Measurements from ENCODE around the gene G6PC3.

Gene G6PC3

GRCh38 chr17:44102849-44103622 lies 32.5 kb downstream of the G6PC3 start:
- DNase-seq (ENCODE audit: extremely low read depth, low read depth), result no peak

GRCh38 chr17:44105483-44105882 lies 34.9 kb downstream of the G6PC3 start:
- no peak for TF ChIP-seq CTCF (IDR thresholded peaks at IDR 0.05; ENCODE audit: low read depth, low read length)
- DNase-seq (ENCODE audit: extremely low read depth, low read depth), result no peak

More at GRCh38 chr17:44102849-44103622, 32.5 kb downstream of the G6PC3 start:
- TF ChIP-seq CTCF (IDR thresholded peaks at IDR 0.05; ENCODE audit: low read depth, low read length), result no peak

GRCh38 chr17:44105941-44106340 lies 35.4 kb downstream of the G6PC3 start:
- DNase-seq (ENCODE audit: extremely low read depth, low read depth), result no peak
- TF ChIP-seq CTCF (IDR thresholded peaks at IDR 0.05; ENCODE audit: low read depth, low read length), result no peak

- DNase-seq (ENCODE audit: extremely low read depth, low read depth), result no peak
- no peak for TF ChIP-seq CTCF (IDR thresholded peaks at IDR 0.05; ENCODE audit: low read depth, low read length)
These were observed 36.3 kb downstream of the G6PC3 start for GRCh38 chr17:44106801-44107200.

GRCh38 chr17:44108440-44109311 lies 38.1 kb downstream of the G6PC3 start:
- TF ChIP-seq CTCF (IDR thresholded peaks at IDR 0.05; ENCODE audit: low read depth, low read length), result no peak
- DNase-seq (ENCODE audit: extremely low read depth, low read depth), result peak; percentile 90

- TF ChIP-seq CTCF (IDR thresholded peaks at IDR 0.05; ENCODE audit: low read depth, low read length), result no peak
- DNase-seq (ENCODE audit: extremely low read depth, low read depth), result no peak
These were observed 38.7 kb downstream of the G6PC3 start for GRCh38 chr17:44109312-44109630.
